AG10803 (cell line): ENCODE data around the gene YJU2.
"Not testable (repeated sequence)": the region's sequence is repeated elsewhere in the genome, so short reads cannot be mapped to it uniquely, and the experiment has no call there.

Experiments used
- DNase-seq: peaks from one replicate; pipeline ENCODE4 v3.0.0; 2010; ENCODE audit warnings: low read depth
- H3K4me3 ChIP-seq: 2 replicates; pipeline ENCODE4 v1.5.1; 2011; ENCODE audit warnings: mild to moderate bottlenecking, low read length, control low read depth
- TF ChIP-seq, protein P1 (sequence below): conservative IDR thresholded peaks from 2 replicates; pipeline ENCODE4 v1.5.1; 2011; ENCODE audit warnings: mild to moderate bottlenecking, low read length, control low read depth, inconsistent platforms

YJU2 gene

GRCh38 chr19:4217429-4218264 is 29.2 kb upstream of the YJU2 start:
- H3K4me3 ChIP-seq, result no peak overlapping the region
- DNase-seq, result no peak
- TF ChIP-seq, protein P1, sequence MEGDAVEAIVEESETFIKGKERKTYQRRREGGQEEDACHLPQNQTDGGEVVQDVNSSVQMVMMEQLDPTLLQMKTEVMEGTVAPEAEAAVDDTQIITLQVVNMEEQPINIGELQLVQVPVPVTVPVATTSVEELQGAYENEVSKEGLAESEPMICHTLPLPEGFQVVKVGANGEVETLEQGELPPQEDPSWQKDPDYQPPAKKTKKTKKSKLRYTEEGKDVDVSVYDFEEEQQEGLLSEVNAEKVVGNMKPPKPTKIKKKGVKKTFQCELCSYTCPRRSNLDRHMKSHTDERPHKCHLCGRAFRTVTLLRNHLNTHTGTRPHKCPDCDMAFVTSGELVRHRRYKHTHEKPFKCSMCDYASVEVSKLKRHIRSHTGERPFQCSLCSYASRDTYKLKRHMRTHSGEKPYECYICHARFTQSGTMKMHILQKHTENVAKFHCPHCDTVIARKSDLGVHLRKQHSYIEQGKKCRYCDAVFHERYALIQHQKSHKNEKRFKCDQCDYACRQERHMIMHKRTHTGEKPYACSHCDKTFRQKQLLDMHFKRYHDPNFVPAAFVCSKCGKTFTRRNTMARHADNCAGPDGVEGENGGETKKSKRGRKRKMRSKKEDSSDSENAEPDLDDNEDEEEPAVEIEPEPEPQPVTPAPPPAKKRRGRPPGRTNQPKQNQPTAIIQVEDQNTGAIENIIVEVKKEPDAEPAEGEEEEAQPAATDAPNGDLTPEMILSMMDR, result no peak

- H3K4me3 ChIP-seq, DNase-seq: not testable (repeated sequence)
These were observed 28.4 kb upstream of the YJU2 start for GRCh38 chr19:4218523-4218922.

GRCh38 chr19:4220188-4220587 is 26.7 kb upstream of the YJU2 start:
- TF ChIP-seq, protein P1, result no peak
- no peak overlapping the region for H3K4me3 ChIP-seq
- DNase-seq, result no peak

GRCh38 chr19:4224470-4224869 is 22.4 kb upstream of the YJU2 start:
- no peak for DNase-seq
- H3K4me3 ChIP-seq, result no peak overlapping the region
- TF ChIP-seq, protein P1, result no peak

GRCh38 chr19:4225885-4226284 is 21.0 kb upstream of the YJU2 start:
- DNase-seq, result no peak
- TF ChIP-seq, protein P1, result no peak
- no peak overlapping the region for H3K4me3 ChIP-seq

DNA sequence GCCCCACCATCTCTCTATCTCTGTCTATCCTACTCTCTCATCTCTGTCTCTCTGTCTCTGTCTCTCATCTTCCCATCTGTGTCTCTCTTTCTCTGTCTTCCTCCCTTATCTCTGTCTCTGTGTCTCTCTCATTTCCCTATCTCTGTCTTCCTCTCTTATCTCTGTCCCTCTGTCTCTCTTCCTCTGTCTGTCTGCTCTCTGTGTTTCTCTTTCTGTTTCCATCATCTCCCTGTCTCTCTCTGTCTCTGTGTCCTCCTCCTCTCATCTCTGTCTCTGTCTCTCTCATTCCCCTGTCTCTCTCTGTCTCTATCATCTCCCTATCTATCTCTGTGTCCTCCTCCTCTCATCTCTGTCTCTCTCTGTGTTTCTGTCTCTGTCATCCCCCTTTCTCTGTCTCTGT is 19.1 kb upstream of the YJU2 start:
- TF ChIP-seq, protein P1, result no peak
- H3K4me3 ChIP-seq, result no peak overlapping the region
- no peak for DNase-seq

GRCh38 chr19:4228765-4229178 is 18.1 kb upstream of the YJU2 start:
- TF ChIP-seq, protein P1, result no peak
- no peak overlapping the region for H3K4me3 ChIP-seq
- DNase-seq, result no peak
